DOHH2 (cell line): ENCODE data around the gene SMURF1.

ENCODE experiments used
- EZH2phosphoT487 ChIP-seq: fragments of 200-600 bp; sonication (generic); IDR thresholded peaks from 2 replicates; pipeline ENCODE4 v1.6.1; 2017; ENCODE audit warnings: borderline replicate concordance, mild to moderate bottlenecking, antibody characterized with exemption, low read length, moderate library complexity, mixed read lengths
- TF ChIP-seq, protein P1 (sequence below): fragments of 200-600 bp; sonication (generic); IDR thresholded peaks from one replicate; pipeline ENCODE4 v1.5.1; 2014; ENCODE audit warnings: antibody characterized with exemption, mild to moderate bottlenecking, low read depth, low read length; ENCODE audit not compliant: poor library complexity, severe bottlenecking

DNA sequence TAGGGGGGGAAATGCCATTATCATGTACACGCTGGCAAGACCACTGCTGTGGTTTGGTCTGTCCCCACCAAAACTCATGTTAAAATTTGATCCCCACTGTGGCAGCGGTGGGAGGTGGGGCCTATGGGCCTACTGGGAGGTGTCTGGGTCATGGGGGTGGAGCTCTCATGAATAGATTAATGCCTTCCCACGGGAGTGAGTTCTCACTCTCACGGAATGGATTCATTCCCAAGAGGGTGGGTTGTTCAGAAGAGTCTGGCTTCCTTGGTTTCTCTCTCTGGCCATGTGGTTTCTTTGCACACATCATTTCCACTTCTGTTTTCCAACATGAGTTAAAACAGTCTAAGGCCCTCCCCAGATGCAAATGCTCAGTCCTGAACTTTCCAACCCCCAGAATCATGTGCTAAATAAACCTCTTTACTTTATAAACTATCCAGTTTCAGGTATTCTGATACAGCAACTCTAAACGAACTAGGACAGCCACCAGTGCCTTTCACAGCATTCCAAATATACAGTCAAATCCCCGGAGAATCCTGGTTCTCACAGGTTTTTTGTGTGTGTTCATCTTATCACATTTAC is 44.3 kb downstream of the SMURF1 start:
- TF ChIP-seq, protein P1, sequence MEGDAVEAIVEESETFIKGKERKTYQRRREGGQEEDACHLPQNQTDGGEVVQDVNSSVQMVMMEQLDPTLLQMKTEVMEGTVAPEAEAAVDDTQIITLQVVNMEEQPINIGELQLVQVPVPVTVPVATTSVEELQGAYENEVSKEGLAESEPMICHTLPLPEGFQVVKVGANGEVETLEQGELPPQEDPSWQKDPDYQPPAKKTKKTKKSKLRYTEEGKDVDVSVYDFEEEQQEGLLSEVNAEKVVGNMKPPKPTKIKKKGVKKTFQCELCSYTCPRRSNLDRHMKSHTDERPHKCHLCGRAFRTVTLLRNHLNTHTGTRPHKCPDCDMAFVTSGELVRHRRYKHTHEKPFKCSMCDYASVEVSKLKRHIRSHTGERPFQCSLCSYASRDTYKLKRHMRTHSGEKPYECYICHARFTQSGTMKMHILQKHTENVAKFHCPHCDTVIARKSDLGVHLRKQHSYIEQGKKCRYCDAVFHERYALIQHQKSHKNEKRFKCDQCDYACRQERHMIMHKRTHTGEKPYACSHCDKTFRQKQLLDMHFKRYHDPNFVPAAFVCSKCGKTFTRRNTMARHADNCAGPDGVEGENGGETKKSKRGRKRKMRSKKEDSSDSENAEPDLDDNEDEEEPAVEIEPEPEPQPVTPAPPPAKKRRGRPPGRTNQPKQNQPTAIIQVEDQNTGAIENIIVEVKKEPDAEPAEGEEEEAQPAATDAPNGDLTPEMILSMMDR: no peak
- no peak for TF ChIP-seq EZH2phosphoT487
